Measurements from ENCODE around the gene ASIC1.

The ASIC1 gene

DNA sequence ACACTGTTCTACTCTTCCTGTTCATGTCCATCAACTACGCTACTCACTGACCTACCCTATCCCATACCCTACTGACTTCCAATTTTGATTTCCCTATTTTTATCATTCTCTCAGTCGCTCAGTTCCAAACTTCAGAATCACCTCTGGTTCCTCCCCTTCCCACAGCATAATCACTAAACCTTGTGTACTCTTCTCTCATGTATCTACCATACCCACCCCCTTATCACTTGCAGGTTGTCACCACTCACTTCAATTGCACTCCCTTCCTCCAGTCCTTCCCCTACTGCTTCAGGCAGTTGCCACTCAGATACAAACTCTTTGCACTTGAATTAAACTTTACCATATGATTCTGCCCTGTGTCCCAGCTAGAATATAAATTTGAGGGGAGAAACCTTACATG is 38.4 kb upstream of the ASIC1 start:
- H3K27ac ChIP-seq, result no peak overlapping the region
- TF ChIP-seq, protein P1, sequence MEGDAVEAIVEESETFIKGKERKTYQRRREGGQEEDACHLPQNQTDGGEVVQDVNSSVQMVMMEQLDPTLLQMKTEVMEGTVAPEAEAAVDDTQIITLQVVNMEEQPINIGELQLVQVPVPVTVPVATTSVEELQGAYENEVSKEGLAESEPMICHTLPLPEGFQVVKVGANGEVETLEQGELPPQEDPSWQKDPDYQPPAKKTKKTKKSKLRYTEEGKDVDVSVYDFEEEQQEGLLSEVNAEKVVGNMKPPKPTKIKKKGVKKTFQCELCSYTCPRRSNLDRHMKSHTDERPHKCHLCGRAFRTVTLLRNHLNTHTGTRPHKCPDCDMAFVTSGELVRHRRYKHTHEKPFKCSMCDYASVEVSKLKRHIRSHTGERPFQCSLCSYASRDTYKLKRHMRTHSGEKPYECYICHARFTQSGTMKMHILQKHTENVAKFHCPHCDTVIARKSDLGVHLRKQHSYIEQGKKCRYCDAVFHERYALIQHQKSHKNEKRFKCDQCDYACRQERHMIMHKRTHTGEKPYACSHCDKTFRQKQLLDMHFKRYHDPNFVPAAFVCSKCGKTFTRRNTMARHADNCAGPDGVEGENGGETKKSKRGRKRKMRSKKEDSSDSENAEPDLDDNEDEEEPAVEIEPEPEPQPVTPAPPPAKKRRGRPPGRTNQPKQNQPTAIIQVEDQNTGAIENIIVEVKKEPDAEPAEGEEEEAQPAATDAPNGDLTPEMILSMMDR (conservative IDR thresholded peaks at IDR 0.05), result no peak

DNA sequence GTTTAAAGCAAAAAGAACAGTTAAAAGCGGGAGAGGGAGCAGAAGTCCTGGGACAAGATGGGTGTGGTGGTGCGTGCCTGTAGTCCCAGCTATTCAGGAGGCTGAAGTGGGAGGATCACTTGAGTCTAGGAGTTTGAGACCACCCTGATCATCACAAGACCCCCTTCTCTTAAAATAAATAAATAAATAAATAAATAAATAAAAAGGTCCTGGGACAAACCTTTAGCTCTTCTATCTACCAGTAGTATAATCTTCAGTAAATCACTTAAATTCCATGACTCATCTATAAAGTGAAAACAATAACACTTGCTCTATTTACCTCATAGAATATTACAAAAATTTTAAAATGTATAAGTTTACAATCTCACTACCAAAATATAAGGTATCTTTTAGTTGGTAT is 37.9 kb upstream of the ASIC1 start:
- TF ChIP-seq, protein P1 (conservative IDR thresholded peaks at IDR 0.05), result no peak
- no peak overlapping the region for H3K27ac ChIP-seq

DNA sequence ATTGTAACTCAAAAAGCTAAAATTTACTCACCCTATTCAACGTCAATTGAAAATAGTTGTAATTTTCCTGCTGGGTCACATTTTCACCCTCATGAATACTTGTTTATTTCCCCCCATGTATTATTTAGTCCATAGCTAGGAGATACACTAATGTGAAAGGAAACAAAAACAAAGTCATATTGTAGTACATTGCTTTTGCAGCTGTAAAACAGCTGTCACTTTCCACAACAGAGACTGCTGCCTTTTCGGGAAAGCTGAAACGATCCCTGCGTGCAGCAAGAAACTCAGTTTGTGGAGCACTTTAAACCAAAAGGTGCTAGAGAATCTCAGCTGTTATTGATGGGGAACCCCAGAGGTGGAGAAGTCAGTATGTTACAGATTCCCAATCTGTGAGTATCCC is 36.4 kb upstream of the ASIC1 start:
- TF ChIP-seq, protein P1 (conservative IDR thresholded peaks at IDR 0.05), result no peak
- 0 out of 2 replicates have a peak overlapping the region, but pooled peaks have one; percentile 11 for H3K27ac ChIP-seq

DNA sequence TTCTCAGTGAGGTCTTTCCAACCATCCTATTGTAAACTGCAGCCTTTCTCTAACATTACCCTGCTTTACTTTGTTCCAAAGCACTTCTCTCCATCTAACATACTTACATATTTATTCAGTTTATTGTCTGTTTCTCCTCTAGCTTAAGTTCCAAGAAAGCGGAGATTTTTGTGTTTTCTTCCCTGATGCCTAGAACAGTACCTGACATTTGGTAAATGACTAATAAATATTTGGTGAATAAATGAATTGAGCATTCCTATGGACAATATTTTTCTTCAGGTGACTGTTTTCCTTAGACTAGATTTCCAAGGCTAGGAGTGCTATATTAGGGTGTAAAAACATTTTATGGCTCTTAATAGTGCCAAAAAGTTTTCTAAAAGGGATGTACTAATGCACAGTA is 34.5 kb upstream of the ASIC1 start:
- H3K27ac ChIP-seq, result no peak overlapping the region
- TF ChIP-seq, protein P1 (conservative IDR thresholded peaks at IDR 0.05), result no peak

DNA sequence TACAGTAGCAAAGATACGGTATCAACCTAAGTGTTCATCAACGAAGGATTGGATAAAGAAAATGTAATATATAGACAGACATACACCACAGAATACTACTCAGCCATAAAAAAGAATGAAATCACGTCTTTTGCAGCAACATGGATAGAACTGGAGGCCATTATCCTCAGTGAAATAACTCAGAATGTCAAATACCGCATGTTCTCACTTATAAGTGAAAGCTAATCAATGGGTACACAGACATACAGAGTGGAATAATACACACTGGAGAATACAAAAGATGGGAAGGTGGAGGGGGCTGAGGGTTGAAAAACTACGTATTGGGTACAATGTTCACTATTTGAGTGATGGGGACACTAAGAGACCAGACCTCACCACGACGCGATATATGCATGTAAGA is 33.2 kb upstream of the ASIC1 start:
- peak overlapping the region; percentile 71; the same call in 1 of the 2 replicates for H3K27ac ChIP-seq
- TF ChIP-seq, protein P1 (conservative IDR thresholded peaks at IDR 0.05), result no peak

DNA sequence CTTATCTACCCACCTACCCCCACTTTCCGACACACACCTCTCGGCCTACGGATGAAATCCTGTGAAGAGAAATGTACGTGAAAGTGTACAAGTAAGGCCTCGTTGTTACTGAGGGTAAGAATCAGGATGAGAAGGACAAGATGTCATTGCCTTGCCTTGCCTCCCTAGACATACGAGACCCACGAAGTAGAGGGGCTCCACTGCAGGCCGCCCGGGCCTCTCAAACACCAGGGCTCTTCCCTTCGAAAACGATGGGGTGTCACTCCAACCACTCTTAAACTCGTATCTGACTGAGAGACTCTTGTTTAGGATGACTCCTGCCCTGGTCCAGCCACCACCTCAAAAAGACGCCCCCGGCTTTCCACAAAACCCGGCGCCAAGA is 32.6 kb upstream of the ASIC1 start:
- TF ChIP-seq, protein P1 (conservative IDR thresholded peaks at IDR 0.05), result no peak

DNA sequence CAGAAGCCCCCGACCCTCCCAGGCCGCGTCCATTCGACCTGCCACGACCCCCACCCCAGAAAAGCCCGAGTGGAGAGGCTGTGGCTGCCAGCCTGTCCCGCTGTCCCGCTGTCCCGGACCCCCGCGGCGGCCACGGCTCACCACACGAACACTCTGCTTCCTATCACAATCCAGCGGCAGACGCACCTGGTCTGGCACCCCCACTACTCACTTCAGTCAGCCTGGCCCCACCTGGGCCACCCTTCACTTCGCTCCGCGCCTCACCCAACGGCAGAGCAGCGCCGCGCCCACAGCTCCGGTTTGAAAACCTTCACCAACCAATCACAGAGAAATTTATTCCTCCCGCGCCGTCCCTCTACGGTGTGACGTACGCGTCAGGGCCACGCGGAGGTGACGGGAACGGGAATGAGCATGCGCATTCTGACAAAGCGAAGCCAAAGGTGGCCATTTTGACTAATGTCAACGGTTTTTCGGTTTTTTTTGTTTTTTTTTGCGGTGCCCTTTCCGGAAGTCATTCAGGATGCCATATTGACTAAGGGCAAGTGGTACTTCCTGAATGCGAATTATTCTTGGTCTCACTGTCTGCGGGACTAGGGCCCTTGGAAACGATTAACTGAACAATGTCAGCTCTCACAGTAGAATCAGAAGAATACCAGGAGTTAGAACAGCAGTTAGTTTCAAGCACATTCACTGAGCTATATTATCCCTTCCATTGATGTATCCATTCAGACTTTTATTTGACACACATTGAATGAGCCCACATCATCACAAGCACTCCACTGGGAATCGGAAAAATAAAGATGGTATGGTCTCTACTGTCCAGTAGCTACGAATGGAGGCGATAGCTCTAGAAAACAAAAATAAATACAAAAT is 32.0 kb upstream of the ASIC1 start, which contains the start of gene RACGAP1:
Gene RACGAP1, minus strand, starts transcription at position 308 of the 873 bp plus-strand sequence. CDS start 8,779 bp downstream, outside the sequence.
- TF ChIP-seq, protein P1 (conservative IDR thresholded peaks at IDR 0.05), result no peak
- peak within 1 kb of the TSS; percentile 71 for H3K27ac ChIP-seq

More for the DNA sequence above, 32.6 kb upstream of the ASIC1 start:
- H3K27ac ChIP-seq, result peak overlapping the region; percentile 71
